Measurements from ENCODE around the gene EIF5B. TPM values are rescaled to one million over a fixed set of nuclear protein-coding genes. Genes with fewer than 3 reads are reported as not detected.

Gene EIF5B
- total RNA-seq, 1 experiment from 2014 or later = 58.1 TPM

GRCh38 chr2:99376254-99376864 is 39.2 kb downstream of the EIF5B start:
- Histone ChIP-seq H3K9ac (ENCODE audit: extremely low read depth, insufficient read length, low read length) (no peak overlapping the region), H3K56ac (ENCODE audit: insufficient read length, low read depth, low read length) (no peak overlapping the region)
- no CpG with 5 or more reads among the region's 7 CpGs for WGBS (ENCODE audit: extremely low coverage, insufficient read length, low lambda C conversion rate)

More at GRCh38 chr2:99376254-99376864, 39.2 kb downstream of the EIF5B start:
- Histone ChIP-seq H2BK5ac (ENCODE audit: insufficient read length, low read length) (no peak overlapping the region), H3K4me1 (ENCODE audit: insufficient read depth, low read length) (no peaks in the 10 kb centered on the region; the same call in 1 of the 2 replicates), H4K5ac (ENCODE audit: insufficient read length, low read depth, low read length) (no peak overlapping the region), H2AFZ (ENCODE audit: low read length) (no peak overlapping the region), H3K4ac (ENCODE audit: low read depth, low read length) (no peak overlapping the region), H3K27me3 (ENCODE audit: insufficient read depth, low read length) (no peaks in the 10 kb centered on the region), H2BK12ac (ENCODE audit: insufficient read length, low read depth, low read length) (no peak overlapping the region), H4K20me1 (ENCODE audit: control insufficient read depth, insufficient read depth, insufficient read length) (no peaks in the 10 kb centered on the region), H3K79me2 (ENCODE audit: insufficient read depth, low read length) (no peaks in the 10 kb centered on the region), H2AK5ac (ENCODE audit: insufficient read length, low read length) (no peak overlapping the region), H3T11ph (ENCODE audit: low read length) (no peak overlapping the region), H4K8ac (replicated peaks; ENCODE audit: insufficient read length, low read depth, low read length) (no peak overlapping the region), H4K91ac (ENCODE audit: insufficient read length, low read depth, low read length) (no peak overlapping the region), H2BK15ac (ENCODE audit: low read depth, low read length) (no peak overlapping the region), H3K79me1 (ENCODE audit: insufficient read depth, low read depth, low read length, poor library complexity, severe bottlenecking) (no peaks in the 10 kb centered on the region), H3K14ac (ENCODE audit: insufficient read depth, low read length) (no peak overlapping the region), H3K4me2 (ENCODE audit: insufficient read depth, insufficient read length, low read length) (no peak overlapping the region), H2BK20ac (ENCODE audit: low read depth, low read length, poor library complexity, severe bottlenecking) (no peak overlapping the region), H3K18ac (ENCODE audit: insufficient read length, low read depth, low read length) (no peak overlapping the region), H3K23ac (ENCODE audit: insufficient read length, low read depth, low read length) (no peak overlapping the region), H3K27ac (ENCODE audit: insufficient read length, low read depth, low read length) (no peak overlapping the region), H3K23me2 (ENCODE audit: insufficient read length, low read depth, low read length, poor library complexity, severe bottlenecking) (no peaks in the 10 kb centered on the region), H3K9me3 (ENCODE audit: control insufficient read depth, low read depth, low read length) (no peaks in the 10 kb centered on the region), H2BK120ac (ENCODE audit: low read depth, low read length, poor library complexity, severe bottlenecking) (no peak overlapping the region)
- Mint-ChIP-seq H3K27me3 (ENCODE audit: low read depth) (no peaks in the 10 kb centered on the region), H3K4me1 (peaks cover 17% of the 10 kb centered on the region in 2 experiments), H3K36me3 (ENCODE audit: insufficient read depth in 1 of 3, low read depth in 3 of 3) (peaks cover 53 to 89% (median 86%) of the 10 kb centered on the region in 3 experiments), H3K27ac (no peak overlapping the region), H3K9me3 (peaks cover 2 to 10% of the 10 kb centered on the region in 2 experiments; a peak in 3 of 5 replicates), H3K4me3 (no peak overlapping the region)
- no peak for DNase-seq
- no peak for TF ChIP-seq CTCF (conservative IDR thresholded peaks at IDR 0.05)
